ENCODE data around the gene TEX14.

The TEX14 gene

GRCh38 chr17:58703916-58704286, 12.1 kb upstream of the TEX14 start:
- no peak overlapping the region for H3K27ac ChIP-seq
- peaks cover 83% of the 10 kb centered on the region for H3K36me3 ChIP-seq
- TF ChIP-seq CTCF (IDR thresholded peaks at IDR 0.05; ENCODE audit: low read depth, low read length), result no peak
- no peak overlapping the region for H3K4me3 ChIP-seq (ENCODE audit: low read depth, low read length)
- H3K9me3 ChIP-seq (ENCODE audit: severe bottlenecking), result peaks cover 3% of the 10 kb centered on the region
- DNase-seq, result no peak
- H3K27me3 ChIP-seq (ENCODE audit: insufficient read depth, low read depth, severe bottlenecking), result no peaks in the 10 kb centered on the region

- H3K9me3 ChIP-seq (ENCODE audit: severe bottlenecking), result peaks cover 3% of the 10 kb centered on the region
- no peak overlapping the region for H3K4me3 ChIP-seq (ENCODE audit: low read depth, low read length)
- DNase-seq, result no peak
- no peak overlapping the region for H3K27ac ChIP-seq
- no peaks in the 10 kb centered on the region for H3K27me3 ChIP-seq (ENCODE audit: insufficient read depth, low read depth, severe bottlenecking)
- H3K36me3 ChIP-seq, result peaks cover 83% of the 10 kb centered on the region
- no peak for TF ChIP-seq CTCF (IDR thresholded peaks at IDR 0.05; ENCODE audit: low read depth, low read length)
Measured at GRCh38 chr17:58703137-58703915, 11.5 kb upstream of the TEX14 start.

GRCh38 chr17:58702708-58703107, 10.9 kb upstream of the TEX14 start:
- no peak for DNase-seq
- no peak for TF ChIP-seq CTCF (IDR thresholded peaks at IDR 0.05; ENCODE audit: low read depth, low read length)
- Histone ChIP-seq H3K27me3 (ENCODE audit: insufficient read depth, low read depth, severe bottlenecking) (no peaks in the 10 kb centered on the region), H3K36me3 (peaks cover 86% of the 10 kb centered on the region), H3K4me3 (ENCODE audit: low read depth, low read length) (no peak overlapping the region), H3K27ac (no peak overlapping the region), H3K9me3 (ENCODE audit: severe bottlenecking) (peaks cover 3% of the 10 kb centered on the region)

GRCh38 chr17:58702045-58702476, 10.2 kb upstream of the TEX14 start:
- Histone ChIP-seq H3K27me3 (ENCODE audit: insufficient read depth, low read depth, severe bottlenecking) (no peaks in the 10 kb centered on the region), H3K9me3 (ENCODE audit: severe bottlenecking) (peaks cover 3% of the 10 kb centered on the region), H3K4me3 (ENCODE audit: low read depth, low read length) (no peak overlapping the region), H3K36me3 (peaks cover 86% of the 10 kb centered on the region), H3K27ac (no peak overlapping the region)
- no peak for DNase-seq
- TF ChIP-seq CTCF (IDR thresholded peaks at IDR 0.05; ENCODE audit: low read depth, low read length), result no peak

- Histone ChIP-seq H3K9me3 (ENCODE audit: severe bottlenecking) (no peaks in the 10 kb centered on the region), H3K36me3 (peaks cover 88% of the 10 kb centered on the region), H3K27me3 (ENCODE audit: insufficient read depth, low read depth, severe bottlenecking) (no peaks in the 10 kb centered on the region), H3K27ac (no peak overlapping the region), H3K4me3 (ENCODE audit: low read depth, low read length) (no peak overlapping the region)
- DNase-seq, result no peak
- no peak for TF ChIP-seq CTCF (IDR thresholded peaks at IDR 0.05; ENCODE audit: low read depth, low read length)
Measured at GRCh38 chr17:58699771-58700170, 7.9 kb upstream of the TEX14 start.

- Histone ChIP-seq H3K36me3 (peaks cover 48% of the 10 kb centered on the region), H3K27ac (no peak overlapping the region), H3K9me3 (ENCODE audit: severe bottlenecking) (peaks cover 3% of the 10 kb centered on the region), H3K4me3 (ENCODE audit: low read depth, low read length) (no peak overlapping the region), H3K27me3 (ENCODE audit: insufficient read depth, low read depth, severe bottlenecking) (no peaks in the 10 kb centered on the region)
- DNase-seq, result no peak
- no peak for TF ChIP-seq CTCF (IDR thresholded peaks at IDR 0.05; ENCODE audit: low read depth, low read length)
Measured at GRCh38 chr17:58694826-58695225, 3.0 kb upstream of the TEX14 start.
